Measurements from ENCODE around the gene SLC35E1. TPM values are rescaled to one million over a fixed set of nuclear protein-coding genes. Genes with fewer than 3 reads are reported as not detected.

SLC35E1 gene
- total RNA-seq, 1 donor from 2014 or later = 44.5 TPM

- no peaks in the 10 kb centered on the region for H3K9me3 Mint-ChIP-seq
- TF ChIP-seq CTCF (conservative IDR thresholded peaks at IDR 0.05) = no peak
Measured at GRCh38 chr19:16532440-16533234, 39.6 kb downstream of the SLC35E1 start.

GRCh38 chr19:16531380-16531669 is 40.9 kb downstream of the SLC35E1 start:
- Mint-ChIP-seq H3K9me3 (no peaks in the 10 kb centered on the region), H3K27me3 (no peaks in the 10 kb centered on the region), H3K4me1 (ENCODE audit: unreplicated experiment) (no peaks in the 10 kb centered on the region), H3K27ac (no peak overlapping the region), H3K4me3 (no peak overlapping the region), H3K36me3 (peaks cover 11% of the 10 kb centered on the region)
- no peak for DNase-seq (ENCODE audit: extremely low spot score, unreplicated experiment)
- no peak for TF ChIP-seq CTCF (conservative IDR thresholded peaks at IDR 0.05)

More at GRCh38 chr19:16532440-16533234, 39.6 kb downstream of the SLC35E1 start:
- no peak for DNase-seq (ENCODE audit: extremely low spot score, unreplicated experiment)
- Mint-ChIP-seq H3K27me3 (no peaks in the 10 kb centered on the region), H3K4me3 (no peak overlapping the region), H3K27ac (no peak overlapping the region), H3K36me3 (peaks cover 13% of the 10 kb centered on the region), H3K4me1 (ENCODE audit: unreplicated experiment) (no peaks in the 10 kb centered on the region)

GRCh38 chr19:16530540-16531379 is 41.5 kb downstream of the SLC35E1 start:
- no peak overlapping the region for H3K4me3 Mint-ChIP-seq
- H3K27me3 Mint-ChIP-seq = no peaks in the 10 kb centered on the region
- TF ChIP-seq CTCF (conservative IDR thresholded peaks at IDR 0.05) = no peak
- no peaks in the 10 kb centered on the region for H3K4me1 Mint-ChIP-seq (ENCODE audit: unreplicated experiment)
- peaks cover 11% of the 10 kb centered on the region for H3K36me3 Mint-ChIP-seq
- DNase-seq (ENCODE audit: extremely low spot score, unreplicated experiment) = no peak
- no peaks in the 10 kb centered on the region for H3K9me3 Mint-ChIP-seq
- H3K27ac Mint-ChIP-seq = no peak overlapping the region

GRCh38 chr19:16529466-16530144 is 42.6 kb downstream of the SLC35E1 start:
- H3K36me3 Mint-ChIP-seq = peaks cover 11% of the 10 kb centered on the region
- no peaks in the 10 kb centered on the region for H3K9me3 Mint-ChIP-seq
- no peak overlapping the region for H3K27ac Mint-ChIP-seq
- H3K4me3 Mint-ChIP-seq = no peak overlapping the region
- H3K4me1 Mint-ChIP-seq (ENCODE audit: unreplicated experiment) = no peaks in the 10 kb centered on the region
- no peak for DNase-seq (ENCODE audit: extremely low spot score, unreplicated experiment)
- H3K27me3 Mint-ChIP-seq = no peaks in the 10 kb centered on the region
- no peak for TF ChIP-seq CTCF (conservative IDR thresholded peaks at IDR 0.05)

GRCh38 chr19:16527971-16528521 is 44.2 kb downstream of the SLC35E1 start:
- Mint-ChIP-seq H3K27ac (peak overlapping the region; percentile 94), H3K4me1 (ENCODE audit: unreplicated experiment) (no peaks in the 10 kb centered on the region), H3K36me3 (peaks cover 11% of the 10 kb centered on the region), H3K27me3 (no peaks in the 10 kb centered on the region), H3K9me3 (no peaks in the 10 kb centered on the region), H3K4me3 (peak overlapping the region; percentile 72)
- TF ChIP-seq CTCF (conservative IDR thresholded peaks at IDR 0.05) = peak; percentile 58
- DNase-seq (ENCODE audit: extremely low spot score, unreplicated experiment) = no peak

Measured in type B pancreatic cell (in vitro differentiated cells).